Body of pancreas (tissue), 4 donors: ENCODE data around the gene LPP.

Experiments used
- POLR2A ChIP-seq, 3 donors: fragments of 450-650 bp; IDR thresholded peaks; one replicate each; pipeline ENCODE4 v1.6.1; 2016; ENCODE audit warnings: antibody characterized with exemption in 3 of 3, mild to moderate bottlenecking in 2 of 3
- TF ChIP-seq, protein P1 (sequence below), 7 experiments: fragments of 450-650 bp in 4 of 7; fragments of 200-600 bp in 3 of 7; sonication (generic) in 3 of 7; IDR thresholded peaks; one replicate each; pipeline ENCODE4 v1.5.1; 2016 to 2019; ENCODE audit warnings: antibody characterized with exemption in 7 of 7

DNA sequence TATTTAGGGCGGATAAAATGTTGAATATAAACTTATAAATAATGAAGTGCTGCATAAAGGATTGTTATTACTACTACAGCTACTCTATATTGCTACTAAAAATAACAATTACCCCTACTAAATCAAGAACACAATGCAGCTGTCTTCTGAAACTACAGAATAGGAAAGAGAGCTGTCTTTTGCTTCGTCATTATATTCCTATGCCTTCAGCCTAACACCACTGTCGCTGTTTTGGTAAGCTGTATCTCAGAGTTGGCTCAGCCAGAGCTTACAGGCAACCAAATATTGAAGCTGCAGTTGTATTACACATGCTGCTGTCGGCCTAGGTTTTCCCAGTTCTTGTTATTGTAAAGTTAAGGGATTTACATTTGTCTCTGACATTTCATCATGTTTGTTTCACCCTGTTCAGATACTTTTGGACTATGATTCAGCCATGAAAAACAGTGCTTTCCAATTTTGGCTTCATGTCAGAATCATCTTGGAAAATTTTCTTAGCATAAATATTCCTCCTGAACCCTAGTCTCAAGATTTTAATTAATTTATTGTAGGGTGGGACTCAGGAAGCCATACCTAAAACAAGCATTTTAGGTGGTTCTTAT lies 31.3 kb upstream of the LPP start:
- TF ChIP-seq, protein P1, sequence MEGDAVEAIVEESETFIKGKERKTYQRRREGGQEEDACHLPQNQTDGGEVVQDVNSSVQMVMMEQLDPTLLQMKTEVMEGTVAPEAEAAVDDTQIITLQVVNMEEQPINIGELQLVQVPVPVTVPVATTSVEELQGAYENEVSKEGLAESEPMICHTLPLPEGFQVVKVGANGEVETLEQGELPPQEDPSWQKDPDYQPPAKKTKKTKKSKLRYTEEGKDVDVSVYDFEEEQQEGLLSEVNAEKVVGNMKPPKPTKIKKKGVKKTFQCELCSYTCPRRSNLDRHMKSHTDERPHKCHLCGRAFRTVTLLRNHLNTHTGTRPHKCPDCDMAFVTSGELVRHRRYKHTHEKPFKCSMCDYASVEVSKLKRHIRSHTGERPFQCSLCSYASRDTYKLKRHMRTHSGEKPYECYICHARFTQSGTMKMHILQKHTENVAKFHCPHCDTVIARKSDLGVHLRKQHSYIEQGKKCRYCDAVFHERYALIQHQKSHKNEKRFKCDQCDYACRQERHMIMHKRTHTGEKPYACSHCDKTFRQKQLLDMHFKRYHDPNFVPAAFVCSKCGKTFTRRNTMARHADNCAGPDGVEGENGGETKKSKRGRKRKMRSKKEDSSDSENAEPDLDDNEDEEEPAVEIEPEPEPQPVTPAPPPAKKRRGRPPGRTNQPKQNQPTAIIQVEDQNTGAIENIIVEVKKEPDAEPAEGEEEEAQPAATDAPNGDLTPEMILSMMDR (IDR thresholded peaks at IDR 0.05): no peak
- no peak for TF ChIP-seq POLR2A (IDR thresholded peaks at IDR 0.05)
